Epidermal melanocyte (primary cell): ENCODE data around the gene PELI2.

Source experiments
- DNase-seq: peaks from one replicate; pipeline ENCODE4 v3.0.0; 2011; ENCODE audit warnings: low spot score; ENCODE audit not compliant: insufficient read length

The PELI2 gene

GRCh38 chr14:56118611-56119181 is 485 bp downstream of the PELI2 start:
- DNase-seq, result no peak

GRCh38 chr14:56119201-56119981 is 1.2 kb downstream of the PELI2 start:
- DNase-seq, result no peak

GRCh38 chr14:56120091-56120691 is 2.0 kb downstream of the PELI2 start:
- no peak for DNase-seq

GRCh38 chr14:56121816-56122215 is 3.6 kb downstream of the PELI2 start:
- no peak for DNase-seq

- no peak for DNase-seq
These were observed 4.1 kb downstream of the PELI2 start for GRCh38 chr14:56122301-56122700.

GRCh38 chr14:56124327-56124726 is 6.1 kb downstream of the PELI2 start:
- no peak for DNase-seq

- no peak for DNase-seq
These were observed 7.8 kb downstream of the PELI2 start for GRCh38 chr14:56125772-56126636.

- DNase-seq, result no peak
These were observed 8.4 kb downstream of the PELI2 start for GRCh38 chr14:56126637-56126913.

GRCh38 chr14:56127156-56127555 is 8.9 kb downstream of the PELI2 start:
- no peak for DNase-seq

GRCh38 chr14:56129092-56129491 is 10.9 kb downstream of the PELI2 start:
- no peak for DNase-seq

GRCh38 chr14:56129933-56130332 is 11.7 kb downstream of the PELI2 start:
- DNase-seq, result no peak

GRCh38 chr14:56131004-56131864 is 13.0 kb downstream of the PELI2 start:
- DNase-seq, result no peak

- no peak for DNase-seq
These were observed 13.9 kb downstream of the PELI2 start for GRCh38 chr14:56131865-56132833.

- DNase-seq, result no peak
These were observed 15.3 kb downstream of the PELI2 start for GRCh38 chr14:56133547-56133946.

GRCh38 chr14:56135001-56135400 is 16.8 kb downstream of the PELI2 start:
- no peak for DNase-seq

GRCh38 chr14:56135668-56136067 is 17.5 kb downstream of the PELI2 start:
- DNase-seq, result no peak

GRCh38 chr14:56136571-56137452 is 18.6 kb downstream of the PELI2 start:
- no peak for DNase-seq

- no peak for DNase-seq
These were observed 19.2 kb downstream of the PELI2 start for GRCh38 chr14:56137453-56137807.

GRCh38 chr14:56137849-56138248 is 19.6 kb downstream of the PELI2 start:
- DNase-seq, result no peak
